ENCODE data around the gene STUB1.

Gene STUB1

GRCh38 chr16:679814-680624 lies at the start of gene STUB1:
Gene STUB1 (plus strand): TSS chr16:680410. CDS start chr16:680526, 116 bp downstream.
- DNase-seq (ENCODE audit: low read depth in 2 of 2): peak; percentile 77 to 78

GRCh38 chr16:630815-631405 lies 49.3 kb upstream of the STUB1 start, which contains the start of gene WFIKKN1:
Gene WFIKKN1 (plus strand): TSS chr16:630985. CDS start chr16:631254, 269 bp downstream.
- no peak for DNase-seq (ENCODE audit: low read depth in 2 of 2)

- no peak for DNase-seq (ENCODE audit: low read depth in 2 of 2)
These were observed 48.3 kb upstream of the STUB1 start for GRCh38 chr16:631808-632358.

GRCh38 chr16:632486-633335 lies 47.5 kb upstream of the STUB1 start:
- no peak for DNase-seq (ENCODE audit: low read depth in 2 of 2)

GRCh38 chr16:633336-634050 lies 46.7 kb upstream of the STUB1 start:
- DNase-seq (ENCODE audit: low read depth in 2 of 2): no peak

- no peak for DNase-seq (ENCODE audit: low read depth in 2 of 2)
These were observed 46.0 kb upstream of the STUB1 start for GRCh38 chr16:634051-634670.

GRCh38 chr16:634996-635395 lies 45.2 kb upstream of the STUB1 start:
- DNase-seq (ENCODE audit: low read depth in 2 of 2): no peak

GRCh38 chr16:635573-636205 lies 44.5 kb upstream of the STUB1 start:
- DNase-seq (ENCODE audit: low read depth in 2 of 2): no peak

- DNase-seq (ENCODE audit: low read depth in 2 of 2): peak; percentile 84 to 85
These were observed 43.8 kb upstream of the STUB1 start, which contains the start of gene METTL26 for GRCh38 chr16:636206-637080. Gene METTL26 (minus strand): TSS chr16:636305. CDS start chr16:636290, 15 bp downstream.

- peak; percentile 72 to 80 for DNase-seq (ENCODE audit: low read depth in 2 of 2)
These were observed 42.9 kb upstream of the STUB1 start for GRCh38 chr16:637081-638018.

GRCh38 chr16:638034-638543 lies 42.1 kb upstream of the STUB1 start:
- no peak for DNase-seq (ENCODE audit: low read depth in 2 of 2)

- DNase-seq (ENCODE audit: low read depth in 2 of 2): no peak
These were observed 41.4 kb upstream of the STUB1 start for GRCh38 chr16:638836-639235.

- no peak for DNase-seq (ENCODE audit: low read depth in 2 of 2)
These were observed 39.6 kb upstream of the STUB1 start for GRCh38 chr16:640614-641013.

GRCh38 chr16:641326-642188 lies 38.7 kb upstream of the STUB1 start, which contains the start of gene MCRIP2:
Gene MCRIP2 (plus strand): TSS chr16:641828. CDS start chr16:641992, 164 bp downstream.
- peak in 1 of 2 donors; percentile 44 for DNase-seq (ENCODE audit: low read depth in 2 of 2)

- no peak for DNase-seq (ENCODE audit: low read depth in 2 of 2)
These were observed 37.8 kb upstream of the STUB1 start for GRCh38 chr16:642189-643049.

GRCh38 chr16:643050-643368 lies 37.2 kb upstream of the STUB1 start:
- DNase-seq (ENCODE audit: low read depth in 2 of 2): no peak
